SJCRH30 (cell line): ENCODE data around the gene IPO4. TPM values are rescaled to one million over a fixed set of nuclear protein-coding genes. Genes with fewer than 3 reads are reported as not detected.

Experiments used
- DNase-seq, 2 experiments: peaks; one replicate each; pipeline ENCODE4 v3.0.0-alpha.2; 2015 to 2020
- H3K27ac ChIP-seq: fragments of 250-450 bp; sonication (Bioruptor Pico); 2 replicates; pipeline ENCODE4 v1.5.1; 2020; ENCODE audit warnings: mild to moderate bottlenecking, moderate library complexity
- H3K27me3 ChIP-seq: fragments of 250-450 bp; sonication (Bioruptor Pico); 2 replicates; pipeline ENCODE4 v1.5.1; 2020; ENCODE audit warnings: mild to moderate bottlenecking, moderate library complexity
- H3K36me3 ChIP-seq: fragments of 250-450 bp; sonication (Bioruptor Pico); 2 replicates; pipeline ENCODE4 v1.5.1; 2020; ENCODE audit warnings: mild to moderate bottlenecking, moderate library complexity
- H3K4me1 ChIP-seq: fragments of 250-450 bp; sonication (Bioruptor Pico); 2 replicates; pipeline ENCODE4 v1.5.1; 2020; ENCODE audit warnings: mild to moderate bottlenecking, moderate library complexity
- H3K4me3 ChIP-seq: fragments of 250-450 bp; sonication (Bioruptor Pico); 2 replicates; pipeline ENCODE4 v1.5.1; 2020; ENCODE audit warnings: mild to moderate bottlenecking, moderate library complexity
- H3K9me3 ChIP-seq: fragments of 250-450 bp; sonication (Bioruptor Pico); replicated peaks from 2 replicates; pipeline ENCODE4 v1.5.1; 2020; ENCODE audit warnings: mild to moderate bottlenecking, moderate library complexity
- total RNA-seq: library from RNA; depleted of rRNA; stranded (reverse); fragments of >200 nt; shearing (Covaris generic); gene quantifications from 2 replicates; pipeline ENCODE4 v1.2.3, GENCODE V29; 2014

IPO4 gene
- total RNA-seq, 1 experiment from 2014 or later = 60.0 TPM

- no peak overlapping the region for H3K27ac ChIP-seq
- no peaks in the 10 kb centered on the region for H3K9me3 ChIP-seq
- H3K4me3 ChIP-seq = no peak overlapping the region
- no peak for DNase-seq
- peaks cover 19% of the 10 kb centered on the region for H3K36me3 ChIP-seq
- H3K4me1 ChIP-seq = peaks cover 12% of the 10 kb centered on the region; the same call in 1 of the 2 replicates
- no peaks in the 10 kb centered on the region for H3K27me3 ChIP-seq
Observed at GRCh38 chr14:24190416-24190815, 1.8 kb upstream of the IPO4 start.

GRCh38 chr14:24189460-24189859, 844 bp upstream of the IPO4 start:
- no peak for DNase-seq
- Histone ChIP-seq H3K27ac (no peak overlapping the region; the same call in 1 of the 2 replicates), H3K27me3 (no peaks in the 10 kb centered on the region), H3K4me1 (peaks cover 9% of the 10 kb centered on the region; the same call in 1 of the 2 replicates), H3K9me3 (no peaks in the 10 kb centered on the region), H3K36me3 (peaks cover 26% of the 10 kb centered on the region), H3K4me3 (no peak overlapping the region)

- Histone ChIP-seq H3K36me3 (peaks cover 29% of the 10 kb centered on the region), H3K4me3 (peak overlapping the region; percentile 79), H3K27ac (peak overlapping the region; percentile 11; the same call in 1 of the 2 replicates), H3K4me1 (peaks cover 7% of the 10 kb centered on the region; the same call in 1 of the 2 replicates), H3K9me3 (no peaks in the 10 kb centered on the region), H3K27me3 (no peaks in the 10 kb centered on the region)
- DNase-seq = no peak
Observed at GRCh38 chr14:24189059-24189375, 401 bp upstream of the IPO4 start.

GRCh38 chr14:24187539-24187915, 1.1 kb downstream of the IPO4 start:
- Histone ChIP-seq H3K36me3 (peaks cover 34% of the 10 kb centered on the region), H3K4me1 (peaks cover 7% of the 10 kb centered on the region; the same call in 1 of the 2 replicates), H3K27me3 (no peaks in the 10 kb centered on the region), H3K9me3 (no peaks in the 10 kb centered on the region), H3K27ac (no peak overlapping the region), H3K4me3 (peak overlapping the region; percentile 79)
- no peak for DNase-seq

GRCh38 chr14:24186831-24187538, 1.6 kb downstream of the IPO4 start:
- no peaks in the 10 kb centered on the region for H3K9me3 ChIP-seq
- H3K36me3 ChIP-seq = peaks cover 32% of the 10 kb centered on the region
- no peak overlapping the region for H3K27ac ChIP-seq
- DNase-seq = no peak
- H3K27me3 ChIP-seq = no peaks in the 10 kb centered on the region
- H3K4me1 ChIP-seq = peaks cover 7% of the 10 kb centered on the region; the same call in 1 of the 2 replicates
- no peak overlapping the region for H3K4me3 ChIP-seq

- Histone ChIP-seq H3K36me3 (peaks cover 40% of the 10 kb centered on the region), H3K9me3 (no peaks in the 10 kb centered on the region), H3K27me3 (no peaks in the 10 kb centered on the region), H3K4me3 (no peak overlapping the region), H3K4me1 (peaks cover 7% of the 10 kb centered on the region; the same call in 1 of the 2 replicates), H3K27ac (no peak overlapping the region)
- DNase-seq = no peak
Observed at GRCh38 chr14:24185741-24186140, 2.9 kb downstream of the IPO4 start.

- no peak for DNase-seq
- no peak overlapping the region for H3K27ac ChIP-seq
- H3K4me3 ChIP-seq = no peak overlapping the region
- no peaks in the 10 kb centered on the region for H3K9me3 ChIP-seq
- H3K27me3 ChIP-seq = no peaks in the 10 kb centered on the region
- peaks cover 44% of the 10 kb centered on the region for H3K36me3 ChIP-seq
- H3K4me1 ChIP-seq = peaks cover 7% of the 10 kb centered on the region; the same call in 1 of the 2 replicates
Observed at GRCh38 chr14:24185026-24185425, 3.6 kb downstream of the IPO4 start.

- H3K4me3 ChIP-seq = no peak overlapping the region
- no peaks in the 10 kb centered on the region for H3K9me3 ChIP-seq
- no peak for DNase-seq
- H3K36me3 ChIP-seq = peaks cover 48% of the 10 kb centered on the region
- H3K4me1 ChIP-seq = peaks cover 7% of the 10 kb centered on the region; the same call in 1 of the 2 replicates
- H3K27me3 ChIP-seq = no peaks in the 10 kb centered on the region
- no peak overlapping the region for H3K27ac ChIP-seq
Observed at GRCh38 chr14:24184104-24184970, 4.3 kb downstream of the IPO4 start.

GRCh38 chr14:24183014-24183481, 5.6 kb downstream of the IPO4 start:
- DNase-seq = no peak
- Histone ChIP-seq H3K36me3 (peaks cover 55% of the 10 kb centered on the region), H3K27me3 (no peaks in the 10 kb centered on the region), H3K4me3 (no peak overlapping the region), H3K4me1 (0 out of 2 replicates have a peak, but pooled peaks cover 5% of the 10 kb centered on the region), H3K27ac (no peak overlapping the region), H3K9me3 (no peaks in the 10 kb centered on the region)

GRCh38 chr14:24182110-24182882, 6.3 kb downstream of the IPO4 start:
- Histone ChIP-seq H3K36me3 (peaks cover 55% of the 10 kb centered on the region), H3K4me1 (no peaks in the 10 kb centered on the region), H3K4me3 (no peak overlapping the region), H3K27me3 (no peaks in the 10 kb centered on the region), H3K9me3 (no peaks in the 10 kb centered on the region), H3K27ac (no peak overlapping the region)
- DNase-seq = no peak

- Histone ChIP-seq H3K36me3 (peaks cover 52% of the 10 kb centered on the region), H3K27me3 (no peaks in the 10 kb centered on the region), H3K4me1 (no peaks in the 10 kb centered on the region), H3K4me3 (no peak overlapping the region), H3K9me3 (no peaks in the 10 kb centered on the region), H3K27ac (no peak overlapping the region)
- DNase-seq = no peak
Observed at GRCh38 chr14:24181371-24182077, 7.1 kb downstream of the IPO4 start.

- no peak overlapping the region for H3K4me3 ChIP-seq
- no peaks in the 10 kb centered on the region for H3K27me3 ChIP-seq
- DNase-seq = no peak
- H3K9me3 ChIP-seq = no peaks in the 10 kb centered on the region
- no peak overlapping the region for H3K27ac ChIP-seq
- no peaks in the 10 kb centered on the region for H3K4me1 ChIP-seq
- H3K36me3 ChIP-seq = peaks cover 44% of the 10 kb centered on the region
Observed at GRCh38 chr14:24179961-24180796, 8.4 kb downstream of the IPO4 start.

- Histone ChIP-seq H3K27ac (no peak overlapping the region), H3K27me3 (no peaks in the 10 kb centered on the region), H3K9me3 (no peaks in the 10 kb centered on the region), H3K4me3 (no peak overlapping the region), H3K4me1 (no peaks in the 10 kb centered on the region), H3K36me3 (peaks cover 36% of the 10 kb centered on the region)
- DNase-seq = no peak
Observed at GRCh38 chr14:24179294-24179960, 9.2 kb downstream of the IPO4 start.
